ENCODE results near the gene ANKRD49. TPM values are rescaled to one million over a fixed set of nuclear protein-coding genes. Genes with fewer than 3 reads are reported as not detected.
"Not testable (repeated sequence)": the region's sequence is repeated elsewhere in the genome, so short reads cannot be mapped to it uniquely, and the experiment has no call there.

The ANKRD49 gene
- total and polyA plus RNA-seq, 7 donors = 14.6 to 27.7 (median 19.3) TPM

DNA sequence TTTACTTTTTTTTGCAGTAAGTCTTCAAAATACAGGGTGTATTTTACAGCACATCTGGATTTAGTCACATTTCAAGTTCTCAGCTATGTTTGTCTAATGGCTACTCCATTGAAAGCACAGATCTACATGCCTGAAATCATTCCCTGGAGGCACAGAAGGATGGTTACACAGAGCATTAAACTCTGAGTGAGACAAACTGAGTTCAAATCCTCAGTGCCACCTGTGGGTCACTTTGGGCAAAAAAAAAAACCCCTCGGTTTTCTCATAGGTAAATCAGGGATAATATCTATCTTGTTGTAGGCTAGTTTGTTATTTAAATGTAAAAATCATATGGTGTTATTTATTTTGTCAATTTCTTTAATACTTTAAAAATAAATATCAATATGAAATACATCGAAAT, 7.7 kb downstream of the ANKRD49 start:
- DNase-seq = no peak
- Histone ChIP-seq H3K9me3 (no peaks in the 10 kb centered on the region), H3K4me3 (no peak overlapping the region), H3K27ac (no peak overlapping the region), H3K36me3 (peaks cover 0 to 54% (median 19%) of the 10 kb centered on the region in 4 donors), H3K27me3 (no peaks in the 10 kb centered on the region), H3K4me1 (no peaks in the 10 kb centered on the region)
- intact Hi-C loops (cut with DNase I) = loop anchor here (5.0 kb wide), 1 partner anchor 604 kb away; no protein-coding TSS in a partner anchor
- WGBS, 2 donors = 72 to 83% methylated on average over 2 of the region's 2 CpGs
- TF ChIP-seq POLR2A (IDR thresholded peaks at IDR 0.05) (no peak), POLR2AphosphoS5 (IDR thresholded peaks at IDR 0.05) (no peak), EP300 (IDR thresholded peaks at IDR 0.05) (no peak)
- TF ChIP-seq, protein P1, sequence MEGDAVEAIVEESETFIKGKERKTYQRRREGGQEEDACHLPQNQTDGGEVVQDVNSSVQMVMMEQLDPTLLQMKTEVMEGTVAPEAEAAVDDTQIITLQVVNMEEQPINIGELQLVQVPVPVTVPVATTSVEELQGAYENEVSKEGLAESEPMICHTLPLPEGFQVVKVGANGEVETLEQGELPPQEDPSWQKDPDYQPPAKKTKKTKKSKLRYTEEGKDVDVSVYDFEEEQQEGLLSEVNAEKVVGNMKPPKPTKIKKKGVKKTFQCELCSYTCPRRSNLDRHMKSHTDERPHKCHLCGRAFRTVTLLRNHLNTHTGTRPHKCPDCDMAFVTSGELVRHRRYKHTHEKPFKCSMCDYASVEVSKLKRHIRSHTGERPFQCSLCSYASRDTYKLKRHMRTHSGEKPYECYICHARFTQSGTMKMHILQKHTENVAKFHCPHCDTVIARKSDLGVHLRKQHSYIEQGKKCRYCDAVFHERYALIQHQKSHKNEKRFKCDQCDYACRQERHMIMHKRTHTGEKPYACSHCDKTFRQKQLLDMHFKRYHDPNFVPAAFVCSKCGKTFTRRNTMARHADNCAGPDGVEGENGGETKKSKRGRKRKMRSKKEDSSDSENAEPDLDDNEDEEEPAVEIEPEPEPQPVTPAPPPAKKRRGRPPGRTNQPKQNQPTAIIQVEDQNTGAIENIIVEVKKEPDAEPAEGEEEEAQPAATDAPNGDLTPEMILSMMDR (IDR thresholded peaks at IDR 0.05) = no peak

DNA sequence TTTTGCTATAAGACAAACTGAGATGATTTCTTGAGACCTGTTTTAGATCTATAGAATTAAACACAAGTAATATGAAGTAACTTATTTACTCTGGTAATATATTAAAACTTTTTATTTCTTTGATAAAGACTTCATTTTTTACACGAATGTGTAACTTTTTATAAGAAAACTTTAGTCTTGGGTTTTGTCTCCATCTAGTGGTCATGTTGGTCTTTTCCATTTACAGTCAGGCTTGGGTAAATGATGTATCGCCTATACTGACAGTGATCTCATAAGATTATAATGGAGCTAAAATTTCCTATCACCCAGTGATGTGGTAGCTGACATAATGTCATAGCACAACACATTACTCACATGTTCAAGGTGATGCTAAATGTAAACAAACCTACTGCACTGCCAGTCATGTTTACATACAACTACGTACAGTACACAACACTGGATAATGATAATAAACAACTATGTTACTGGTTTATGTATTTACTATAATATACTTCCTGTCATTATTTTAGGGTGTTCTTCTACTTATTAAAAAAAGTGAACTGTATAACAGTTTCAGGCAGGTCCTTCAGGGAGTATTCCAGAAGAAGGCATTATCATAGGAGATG, 11.0 kb downstream of the ANKRD49 start:
- Histone ChIP-seq H3K4me3 (no peak overlapping the region), H3K9me3 (no peaks in the 10 kb centered on the region), H3K4me1 (no peaks in the 10 kb centered on the region), H3K27ac (no peak overlapping the region), H3K36me3 (peaks cover 0 to 21% (median 3%) of the 10 kb centered on the region in 4 donors), H3K27me3 (no peaks in the 10 kb centered on the region)
- no peak for DNase-seq
- intact Hi-C loops (cut with DNase I) = loop anchor here (5.0 kb wide), 1 partner anchor 607 kb away; no protein-coding TSS in a partner anchor
- WGBS, 2 donors = 11 to 24% methylated on average over 3 of the region's 3 CpGs
- TF ChIP-seq, protein P1 (IDR thresholded peaks at IDR 0.05) = peak; percentile 9 to 68 (median 48)
- TF ChIP-seq POLR2A (IDR thresholded peaks at IDR 0.05) = no peak

DNA sequence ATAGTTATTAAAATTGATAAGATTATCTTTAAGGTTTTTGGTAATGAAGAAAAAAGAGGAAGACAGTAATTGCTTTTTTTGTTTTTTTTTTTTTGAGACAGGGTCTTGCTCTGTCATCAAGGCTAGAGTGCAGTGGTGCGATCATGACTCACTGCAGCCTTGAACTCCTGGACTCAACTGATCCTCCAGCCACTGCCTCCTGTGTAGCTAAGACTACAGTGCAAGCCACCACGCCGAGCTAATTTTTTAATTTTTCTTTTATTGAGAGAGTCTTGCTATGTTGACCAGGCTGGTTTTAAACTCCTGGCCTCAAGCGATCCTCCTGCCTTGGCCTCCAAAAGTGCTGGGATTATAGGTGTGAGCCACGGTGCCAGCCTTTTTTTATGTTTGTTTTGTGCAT, 12.7 kb downstream of the ANKRD49 start:
- H3K27ac ChIP-seq; H3K4me3 ChIP-seq; H3K36me3 ChIP-seq; intact Hi-C loops (cut with DNase I); H3K4me1 ChIP-seq; DNase-seq; H3K27me3 ChIP-seq; H3K9me3 ChIP-seq: not testable (repeated sequence)
- 91 to 92% methylated on average over 5 of the region's 5 CpGs for WGBS, 2 donors

DNA sequence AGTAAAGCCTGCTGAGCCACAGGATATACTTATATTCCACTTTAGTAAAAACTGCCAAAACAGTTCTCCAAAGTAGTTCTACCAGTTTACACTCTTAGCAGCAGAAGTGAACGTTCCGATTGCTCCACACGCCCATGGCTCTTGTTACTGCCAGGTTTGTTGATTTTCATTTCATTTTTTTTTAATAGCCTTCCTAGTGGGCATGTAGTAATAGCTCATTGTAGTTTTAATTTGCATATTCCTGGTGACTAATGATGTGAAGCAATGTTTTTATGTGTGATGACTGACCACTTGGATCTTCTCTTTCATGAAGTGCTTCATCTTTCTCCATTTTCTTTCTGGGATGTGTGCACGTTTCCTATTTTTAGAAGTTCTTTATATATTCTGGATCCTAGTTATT, 13.7 kb downstream of the ANKRD49 start:
- no peak overlapping the region for H3K4me3 ChIP-seq
- intact Hi-C loops (cut with DNase I) = no loop called here
- no peak for DNase-seq
- H3K36me3 ChIP-seq = no peaks in the 10 kb centered on the region
- H3K27me3 ChIP-seq = peaks cover 0 to 11% (median 0%) of the 10 kb centered on the region in 3 donors
- TF ChIP-seq POLR2A (IDR thresholded peaks at IDR 0.05) = no peak
- TF ChIP-seq POLR2AphosphoS5 (IDR thresholded peaks at IDR 0.05) = no peak
- TF ChIP-seq EP300 (IDR thresholded peaks at IDR 0.05) = no peak
- TF ChIP-seq, protein P1 (IDR thresholded peaks at IDR 0.05) = no peak
- 36 to 67% methylated on average over 4 of the region's 4 CpGs for WGBS, 2 donors
- H3K27ac ChIP-seq = no peak overlapping the region
- H3K9me3 ChIP-seq = no peaks in the 10 kb centered on the region
- H3K4me1 ChIP-seq = peaks cover 0 to 7% (median under 1%) of the 10 kb centered on the region in 4 donors

DNA sequence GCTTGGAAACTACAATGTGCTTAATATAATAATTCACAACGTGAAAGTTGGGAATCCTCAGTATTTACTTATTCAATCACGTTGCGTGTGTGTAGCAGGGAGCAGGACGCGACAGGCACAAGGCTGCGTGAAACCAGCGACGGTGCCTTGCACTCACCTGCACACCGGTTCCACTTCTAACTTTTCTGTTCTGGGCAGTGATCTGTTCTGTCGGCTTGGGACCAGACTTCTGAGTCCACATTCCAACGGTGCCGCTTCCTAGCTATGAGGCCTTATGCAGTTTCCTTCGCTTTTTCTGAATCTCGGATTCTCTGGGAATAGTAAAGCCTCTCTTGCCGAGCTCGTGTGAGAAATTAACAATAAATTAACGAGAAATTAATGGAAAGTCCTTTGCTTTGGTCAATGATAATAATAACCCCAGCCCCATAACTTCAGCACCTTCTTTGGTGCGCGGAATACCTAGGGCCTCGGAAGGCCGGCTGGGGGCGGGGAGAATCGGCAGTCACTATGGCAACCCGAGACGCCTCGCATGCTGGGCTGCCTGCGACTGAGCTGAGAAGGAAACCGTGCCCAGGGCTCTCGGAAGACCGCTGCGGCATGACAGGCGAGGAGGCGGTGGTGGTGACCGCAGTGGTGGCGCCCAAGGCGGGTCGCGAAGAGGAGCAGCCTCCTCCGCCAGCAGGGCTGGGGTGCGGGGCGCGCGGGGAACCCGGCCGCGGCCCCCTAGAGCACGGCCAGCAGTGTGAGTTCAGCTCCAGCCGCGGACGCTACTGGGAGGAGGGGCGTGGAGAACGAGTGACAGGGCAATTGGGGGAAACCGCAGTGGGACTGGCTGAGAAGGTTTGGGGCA, 18.4 kb downstream of the ANKRD49 start, which contains the start of gene C11orf97:
Gene C11orf97, plus strand, starts transcription at position 530 of the 850 bp plus-strand sequence. Its CDS starts 68 bp downstream, at position 598.
- peaks cover 0 to 7% (median 2%) of the 10 kb centered on the region in 4 donors for H3K4me1 ChIP-seq
- H3K36me3 ChIP-seq = no peaks in the 10 kb centered on the region
- H3K27ac ChIP-seq = no peak within 1 kb of the TSS
- no peaks in the 10 kb centered on the region for H3K9me3 ChIP-seq
- DNase-seq = peak; percentile 72
- H3K27me3 ChIP-seq = peaks cover 0 to 16% (median 0%) of the 10 kb centered on the region in 3 donors
- WGBS, 2 donors = 16 to 17% methylated on average over 53 of the region's 53 CpGs
- peak within 1 kb of the TSS; percentile 33 to 63 (median 49) for H3K4me3 ChIP-seq
- intact Hi-C loops (cut with DNase I) = loop anchor here (10.0 kb wide), 1 partner anchor 383 kb away; no protein-coding TSS in a partner anchor
- TF ChIP-seq, protein P1 (IDR thresholded peaks at IDR 0.05) = no peak
- TF ChIP-seq POLR2A (IDR thresholded peaks at IDR 0.05) (no peak), EP300 (IDR thresholded peaks at IDR 0.05) (no peak), POLR2AphosphoS5 (IDR thresholded peaks at IDR 0.05) (no peak)
